ENCODE data around the gene JARID2. TPM values are rescaled to one million over a fixed set of nuclear protein-coding genes. Genes with fewer than 3 reads are reported as not detected.

Gene JARID2
- total RNA-seq, 1 donor from 2014 or later: 66.1 TPM

GRCh38 chr6:15416932-15417509 lies 171.2 kb downstream of the JARID2 start:
- H3K4me1 Mint-ChIP-seq (ENCODE audit: unreplicated experiment): peaks cover 22% of the 10 kb centered on the region
- H3K36me3 Mint-ChIP-seq (ENCODE audit: low read depth, unreplicated experiment): peaks cover 40% of the 10 kb centered on the region
- no peaks in the 10 kb centered on the region for H3K9me3 Mint-ChIP-seq (ENCODE audit: unreplicated experiment)
- no peak for DNase-seq (ENCODE audit: low spot score)
- H3K27me3 Mint-ChIP-seq (ENCODE audit: unreplicated experiment): peaks cover 10% of the 10 kb centered on the region
- H3K4me3 Mint-ChIP-seq (ENCODE audit: unreplicated experiment): peak overlapping the region; percentile 75
- TF ChIP-seq CTCF (IDR thresholded peaks at IDR 0.05; ENCODE audit: unreplicated experiment): no peak
- no peak overlapping the region for H3K27ac Mint-ChIP-seq (ENCODE audit: unreplicated experiment)

GRCh38 chr6:15417811-15418210 lies 171.9 kb downstream of the JARID2 start:
- H3K36me3 Mint-ChIP-seq (ENCODE audit: low read depth, unreplicated experiment): peaks cover 40% of the 10 kb centered on the region
- H3K4me3 Mint-ChIP-seq (ENCODE audit: unreplicated experiment): no peak overlapping the region
- peaks cover 12% of the 10 kb centered on the region for H3K27me3 Mint-ChIP-seq (ENCODE audit: unreplicated experiment)
- no peaks in the 10 kb centered on the region for H3K9me3 Mint-ChIP-seq (ENCODE audit: unreplicated experiment)
- TF ChIP-seq CTCF (IDR thresholded peaks at IDR 0.05; ENCODE audit: unreplicated experiment): no peak
- peaks cover 27% of the 10 kb centered on the region for H3K4me1 Mint-ChIP-seq (ENCODE audit: unreplicated experiment)
- DNase-seq (ENCODE audit: low spot score): no peak
- no peak overlapping the region for H3K27ac Mint-ChIP-seq (ENCODE audit: unreplicated experiment)

GRCh38 chr6:15419493-15419892 lies 173.6 kb downstream of the JARID2 start:
- H3K4me3 Mint-ChIP-seq (ENCODE audit: unreplicated experiment): no peak overlapping the region
- peaks cover 31% of the 10 kb centered on the region for H3K4me1 Mint-ChIP-seq (ENCODE audit: unreplicated experiment)
- H3K27ac Mint-ChIP-seq (ENCODE audit: unreplicated experiment): no peak overlapping the region
- DNase-seq (ENCODE audit: low spot score): no peak
- peaks cover 42% of the 10 kb centered on the region for H3K36me3 Mint-ChIP-seq (ENCODE audit: low read depth, unreplicated experiment)
- no peaks in the 10 kb centered on the region for H3K9me3 Mint-ChIP-seq (ENCODE audit: unreplicated experiment)
- H3K27me3 Mint-ChIP-seq (ENCODE audit: unreplicated experiment): peaks cover 19% of the 10 kb centered on the region
- no peak for TF ChIP-seq CTCF (IDR thresholded peaks at IDR 0.05; ENCODE audit: unreplicated experiment)

- no peak for TF ChIP-seq CTCF (IDR thresholded peaks at IDR 0.05; ENCODE audit: unreplicated experiment)
- peaks cover 37% of the 10 kb centered on the region for H3K4me1 Mint-ChIP-seq (ENCODE audit: unreplicated experiment)
- no peak for DNase-seq (ENCODE audit: low spot score)
- H3K27ac Mint-ChIP-seq (ENCODE audit: unreplicated experiment): peak overlapping the region; percentile 76
- H3K27me3 Mint-ChIP-seq (ENCODE audit: unreplicated experiment): peaks cover 15% of the 10 kb centered on the region
- H3K4me3 Mint-ChIP-seq (ENCODE audit: unreplicated experiment): no peak overlapping the region
- peaks cover 37% of the 10 kb centered on the region for H3K36me3 Mint-ChIP-seq (ENCODE audit: low read depth, unreplicated experiment)
- H3K9me3 Mint-ChIP-seq (ENCODE audit: unreplicated experiment): no peaks in the 10 kb centered on the region
Measured at GRCh38 chr6:15420959-15421438, 175.1 kb downstream of the JARID2 start.

- peak overlapping the region; percentile 25 for H3K27ac Mint-ChIP-seq (ENCODE audit: unreplicated experiment)
- TF ChIP-seq CTCF (IDR thresholded peaks at IDR 0.05; ENCODE audit: unreplicated experiment): no peak
- peaks cover 30% of the 10 kb centered on the region for H3K36me3 Mint-ChIP-seq (ENCODE audit: low read depth, unreplicated experiment)
- H3K9me3 Mint-ChIP-seq (ENCODE audit: unreplicated experiment): no peaks in the 10 kb centered on the region
- H3K4me3 Mint-ChIP-seq (ENCODE audit: unreplicated experiment): no peak overlapping the region
- no peak for DNase-seq (ENCODE audit: low spot score)
- H3K27me3 Mint-ChIP-seq (ENCODE audit: unreplicated experiment): peaks cover 11% of the 10 kb centered on the region
- peaks cover 45% of the 10 kb centered on the region for H3K4me1 Mint-ChIP-seq (ENCODE audit: unreplicated experiment)
Measured at GRCh38 chr6:15421945-15422733, 176.3 kb downstream of the JARID2 start.
